Testis (tissue), 3 donors: ENCODE results near the gene CACNA1C. TPM values are rescaled to one million over a fixed set of nuclear protein-coding genes. Genes with fewer than 3 reads are reported as not detected.

Experiments used
- DNase-seq: peaks from one replicate; pipeline ENCODE4 v3.0.0-alpha.2; 2019
- H3K27ac ChIP-seq, 2 donors: fragments of 200-600 bp; sonication (generic); one replicate each; pipeline ENCODE4 v1.5.1; 2019
- H3K27me3 ChIP-seq: fragments of 200-600 bp; sonication (generic); one replicate; pipeline ENCODE4 v1.5.1; 2019
- H3K36me3 ChIP-seq: fragments of 200-600 bp; sonication (generic); one replicate; pipeline ENCODE4 v1.5.1; 2017; ENCODE audit warnings: low read depth; ENCODE audit errors: missing control alignments
- H3K4me1 ChIP-seq: fragments of 200-600 bp; sonication (generic); one replicate; pipeline ENCODE4 v1.5.1; 2019
- H3K4me3 ChIP-seq, 2 donors: fragments of 200-600 bp; sonication (generic); one replicate each; pipeline ENCODE4 v1.5.1; 2017 to 2019
- H3K9me3 ChIP-seq: fragments of 200-600 bp; sonication (generic); one replicate; pipeline ENCODE4 v1.5.1; 2017
- CTCF ChIP-seq, 3 experiments: fragments of 450-650 bp in 2 of 3; fragments of 200-600 bp in 1 of 3; sonication (generic) in 1 of 3; IDR thresholded peaks; one replicate each; pipeline ENCODE4 v1.5.1; 2016 to 2019; ENCODE audit warnings: antibody characterized with exemption in 3 of 3, mild to moderate bottlenecking in 2 of 3, moderate library complexity in 1 of 3
- POLR2A ChIP-seq: fragments of 450-650 bp; IDR thresholded peaks from one replicate; pipeline ENCODE4 v1.6.1; 2017; ENCODE audit warnings: antibody characterized with exemption, mild to moderate bottlenecking, moderate library complexity
- WGBS, 2 donors: methylation state at CpG; one replicate each; pipeline ENCODE4 v1.1.5; 2018; 5-methylcytosine and 5-hydroxymethylcytosine counted together
- intact Hi-C: fragments of 100-400 bp; cut with DNase I; formaldehyde crosslinking; loops from one replicate; pipeline ENCODE4 v1.15.1; 2023; ENCODE audit warnings: low total_unique reads
- polyA plus RNA-seq: library from polyadenylated mRNA; stranded (reverse); fragments of 350-450 nt; fragmentation: Illumina TruSeq; extraction: RNeasy Lipid Tissue Mini Kit (QIAGEN cat#74804); gene quantifications from one replicate; pipeline ENCODE4 v1.2.3, GENCODE V29; 2014; ENCODE audit warnings: low read depth, low replicate concordance; ENCODE audit not compliant: insufficient read depth
- total RNA-seq, 2 donors: library from RNA; depleted of rRNA; stranded (reverse); fragments of >200 nt; gene quantifications; one replicate each; pipeline ENCODE4 v1.2.3, GENCODE V29; 2016

Gene CACNA1C
- total and polyA plus RNA-seq, 3 donors from 2014 or later, result 20.3 to 36.8 (median 32.0) TPM

- 87 to 92% methylated on average over 6 of the region's 6 CpGs for WGBS, 2 donors
- no peak for DNase-seq
- Histone ChIP-seq H3K4me3 (no peak overlapping the region), H3K36me3 (no peaks in the 10 kb centered on the region), H3K4me1 (no peaks in the 10 kb centered on the region), H3K27me3 (no peaks in the 10 kb centered on the region), H3K9me3 (no peaks in the 10 kb centered on the region), H3K27ac (no peak overlapping the region)
- intact Hi-C loops, result no loop called here
- TF ChIP-seq CTCF (IDR thresholded peaks at IDR 0.05) (no peak), POLR2A (no peak)
These were observed 8.6 kb upstream of the CACNA1C start for GRCh38 chr12:2044165-2044564.

- WGBS, 2 donors, result 90 to 100% methylated on average over 4 of the region's 4 CpGs
- intact Hi-C loops, result no loop called here
These were observed 5.8 kb upstream of the CACNA1C start for GRCh38 chr12:2046957-2047356.

GRCh38 chr12:2047752-2048151 is 5.0 kb upstream of the CACNA1C start:
- no peaks in the 10 kb centered on the region for H3K27me3 ChIP-seq
- H3K27ac ChIP-seq, result no peak overlapping the region
- no peaks in the 10 kb centered on the region for H3K9me3 ChIP-seq
- intact Hi-C loops, result no loop called here
- no peak for DNase-seq
- TF ChIP-seq CTCF (IDR thresholded peaks at IDR 0.05) (no peak), POLR2A (no peak)
- no peaks in the 10 kb centered on the region for H3K4me1 ChIP-seq
- H3K36me3 ChIP-seq, result no peaks in the 10 kb centered on the region
- WGBS, 2 donors, result 87 to 94% methylated on average over 7 of the region's 7 CpGs
- no peak overlapping the region for H3K4me3 ChIP-seq

More at GRCh38 chr12:2046957-2047356, 5.8 kb upstream of the CACNA1C start:
- no peak for DNase-seq
- TF ChIP-seq POLR2A (no peak), CTCF (IDR thresholded peaks at IDR 0.05) (no peak)
- no peaks in the 10 kb centered on the region for H3K36me3 ChIP-seq
- H3K9me3 ChIP-seq, result no peaks in the 10 kb centered on the region
- no peak overlapping the region for H3K4me3 ChIP-seq
- H3K4me1 ChIP-seq, result no peaks in the 10 kb centered on the region
- H3K27me3 ChIP-seq, result no peaks in the 10 kb centered on the region
- H3K27ac ChIP-seq, result no peak overlapping the region

DNA sequence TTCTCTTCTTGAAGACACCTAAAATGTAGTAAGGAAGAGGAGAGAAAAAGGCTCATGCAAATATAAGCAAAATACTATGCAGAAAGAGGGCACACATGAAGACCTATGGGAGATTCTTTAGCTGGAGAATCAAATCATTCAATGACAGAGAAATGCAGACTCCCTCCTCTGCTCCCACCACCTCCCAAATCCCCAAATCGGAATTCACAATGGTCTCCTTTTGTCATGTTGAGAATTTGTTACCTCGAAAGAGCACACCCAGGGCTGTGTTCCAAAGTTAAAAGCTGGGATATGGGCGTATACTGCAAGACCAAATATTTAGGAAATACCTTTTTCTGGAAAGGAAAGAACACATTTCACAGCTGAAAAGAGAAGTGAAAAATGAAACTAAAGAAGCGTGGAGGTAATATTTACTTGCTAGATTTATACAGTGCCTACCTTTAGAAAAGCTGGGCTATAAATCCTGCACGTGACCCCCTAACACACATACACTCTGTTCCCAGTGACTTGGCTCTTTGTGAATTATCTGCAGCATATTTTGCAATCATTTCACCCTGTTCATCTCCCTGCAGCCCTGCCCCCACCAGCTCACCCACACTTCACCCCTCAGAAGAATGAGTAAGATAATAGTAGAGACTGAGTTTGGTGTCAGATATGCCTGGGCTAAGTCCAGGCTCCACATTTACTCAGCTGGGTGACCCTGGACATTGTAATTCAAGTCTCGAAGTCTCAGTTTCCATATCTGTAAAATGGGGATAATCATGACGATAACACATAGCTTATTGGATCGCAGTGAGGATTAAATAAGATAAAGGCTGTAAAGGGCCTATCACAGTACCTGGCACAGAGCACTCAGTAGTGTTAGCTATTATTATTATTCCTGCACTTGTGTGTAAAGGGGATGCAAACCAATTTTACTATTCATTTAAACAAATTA is 2.9 kb upstream of the CACNA1C start:
- no peaks in the 10 kb centered on the region for H3K36me3 ChIP-seq
- intact Hi-C loops, result loop anchor here (10.0 kb wide), 2 partner anchors 235 to 535 kb away; no protein-coding TSS in a partner anchor
- TF ChIP-seq POLR2A (no peak), CTCF (IDR thresholded peaks at IDR 0.05) (no peak)
- H3K4me3 ChIP-seq, result no peak overlapping the region
- 70 to 73% methylated on average over 8 of the region's 8 CpGs for WGBS, 2 donors
- no peak overlapping the region for H3K27ac ChIP-seq
- H3K27me3 ChIP-seq, result no peaks in the 10 kb centered on the region
- no peaks in the 10 kb centered on the region for H3K4me1 ChIP-seq
- no peaks in the 10 kb centered on the region for H3K9me3 ChIP-seq
- no peak for DNase-seq
